Spleen (tissue), 11 donors: ENCODE data around the gene CDCA8. TPM values are rescaled to one million over a fixed set of nuclear protein-coding genes. Genes with fewer than 3 reads are reported as not detected.
"Not testable (repeated sequence)": the region's sequence is repeated elsewhere in the genome, so short reads cannot be mapped to it uniquely, and the experiment has no call there.

Experiments
- DNase-seq: peaks from one replicate; pipeline ENCODE4 v3.0.0-alpha.2; 2020
- H3K27ac ChIP-seq, 8 donors: fragments of 200-600 bp; sonication (generic) in 7 of 8; 1 replicate in 4 of 8; 2 replicates in 4 of 8; pipeline versions ENCODE4 v1.5.0 to v1.8.0; 2016 to 2021; ENCODE audit warnings: inconsistent platforms in 4 of 8, mild to moderate bottlenecking in 4 of 8, moderate library complexity in 1 of 8
- H3K27me3 ChIP-seq, 7 donors: fragments of 200-600 bp; sonication (generic) in 6 of 7; replicated peaks in 1 of 7; 1 replicate in 4 of 7; 2 replicates in 3 of 7; pipeline versions ENCODE4 v1.5.0 to v1.8.0; 2016 to 2021; ENCODE audit warnings: inconsistent platforms in 3 of 7, mild to moderate bottlenecking in 1 of 7
- H3K36me3 ChIP-seq, 6 donors: fragments of 200-600 bp; sonication (generic) in 5 of 6; 1 replicate in 4 of 6; 2 replicates in 2 of 6; pipeline versions ENCODE4 v1.5.0 to v1.8.0; 2016 to 2021; ENCODE audit warnings: inconsistent platforms in 2 of 6
- H3K4me1 ChIP-seq, 6 donors: fragments of 200-600 bp; sonication (generic) in 5 of 6; 1 replicate in 3 of 6; 2 replicates in 3 of 6; pipeline versions ENCODE4 v1.5.0 to v1.8.0; 2016 to 2021; ENCODE audit warnings: inconsistent platforms in 3 of 6
- H3K4me3 ChIP-seq, 8 donors: fragments of 200-600 bp; sonication (generic) in 7 of 8; 1 replicate in 4 of 8; 2 replicates in 4 of 8; pipeline versions ENCODE4 v1.5.0 to v1.8.0; 2016 to 2021; ENCODE audit warnings: inconsistent platforms in 4 of 8, mild to moderate bottlenecking in 4 of 8, moderate library complexity in 2 of 8
- H3K9me3 ChIP-seq, 8 donors: fragments of 200-600 bp; sonication (generic) in 7 of 8; 1 replicate in 4 of 8; 2 replicates in 4 of 8; pipeline versions ENCODE4 v1.5.0 to v1.8.0; 2016 to 2021; ENCODE audit warnings: inconsistent platforms in 4 of 8
- CTCF ChIP-seq, 11 experiments: fragments of 200-600 bp in 7 of 11; fragments of 450-650 bp in 4 of 11; sonication (generic) in 4 of 11; IDR thresholded peaks in 8 of 11; conservative IDR thresholded peaks in 3 of 11; 1 replicate in 7 of 11; 2 replicates in 4 of 11; pipeline versions ENCODE4 v1.4.0 to v1.8.0; 2016 to 2021; ENCODE audit warnings: antibody characterized with exemption in 11 of 11, inconsistent platforms in 4 of 11, mild to moderate bottlenecking in 1 of 11
- POLR2A ChIP-seq, 3 donors: fragments of 450-650 bp; IDR thresholded peaks; one replicate each; pipeline ENCODE4 v1.5.1; 2017; ENCODE audit warnings: antibody characterized with exemption in 3 of 3, mild to moderate bottlenecking in 1 of 3
- POLR2AphosphoS5 ChIP-seq, 3 donors: sonication (generic); formaldehyde crosslinking; IDR thresholded peaks; one replicate each; pipeline ENCODE4 v1.5.1; 2017; ENCODE audit warnings: antibody characterized with exemption in 3 of 3
- WGBS, 5 donors: extraction: QIAGEN DNeasy Blood & Tissue Kit in 3 of 5; methylation state at CpG; one replicate each; pipeline versions ENCODE4 v1.1.5 to v1.1.7; 2013 to 2018; 5-methylcytosine and 5-hydroxymethylcytosine counted together
- intact Hi-C: fragments of 100-400 bp; cut with DNase I; formaldehyde crosslinking; loops from one replicate; pipeline ENCODE4 v1.15.0; 2023; ENCODE audit warnings: low total_unique reads
- polyA plus RNA-seq, 3 donors: library from polyadenylated mRNA; stranded (reverse); fragments of 200-250 nt; gene quantifications; one replicate each; pipeline ENCODE4 v1.2.1, GENCODE V29; 2013
- total RNA-seq, 7 donors: library from RNA; depleted of rRNA in 3 of 7; stranded (reverse); fragments of >200 nt in 3 of 7; fragmentation: NEBNext Ultra II Directional in 4 of 7; extraction: Animal tissue kit (Norgen Biotek cat#: 25700) in 4 of 7; gene quantifications; one replicate each; pipeline versions ENCODE4 v1.1.0 to v1.2.1, GENCODE V29; 2016 to 2021
- donor health status: healthy with polysubstance abuse.
- donor health status: DM: no; HTN: no; CAD: no; lungs with moderate emphysema.
- donor health status: DM: no; HTN: no; CAD: no.
- donor health status: Bipolar disorder and iron deficiency.
- donor health status: healthy.
- donor health status: DM: no; HTN: no; CAD: no.
- donor health status: DM: yes; HTN: yes; CAD: no.

Gene CDCA8
- total and polyA plus RNA-seq, 10 donors: 1.2 to 8.2 (median 4.1) TPM

GRCh38 chr1:37732111-37732780, 39.9 kb downstream of the CDCA8 start:
- no peaks in the 10 kb centered on the region for H3K4me1 ChIP-seq
- no peak for DNase-seq
- TF ChIP-seq CTCF (IDR thresholded peaks at IDR 0.05 in 8 of 11, conservative IDR thresholded peaks at IDR 0.05 in 3 of 11) (no peak), POLR2A (IDR thresholded peaks at IDR 0.05) (no peak), POLR2AphosphoS5 (IDR thresholded peaks at IDR 0.05) (no peak)
- H3K4me3 ChIP-seq: no peak overlapping the region
- no peak overlapping the region for H3K27ac ChIP-seq
- peaks cover 0 to 3% (median 0%) of the 10 kb centered on the region in 8 donors for H3K9me3 ChIP-seq
- intact Hi-C loops: no loop called here
- no peaks in the 10 kb centered on the region for H3K36me3 ChIP-seq
- 78 to 87% (median 83%) methylated on average over 12 of the region's 12 CpGs for WGBS, 5 donors
- peaks cover 0 to 72% (median 20%) of the 10 kb centered on the region in 7 donors for H3K27me3 ChIP-seq

- Histone ChIP-seq H3K9me3 (peaks cover 0 to 5% (median 0%) of the 10 kb centered on the region in 8 donors), H3K36me3 (no peaks in the 10 kb centered on the region), H3K27me3 (peaks cover 0 to 61% (median 20%) of the 10 kb centered on the region in 7 donors), H3K27ac (no peak overlapping the region), H3K4me3 (no peak overlapping the region), H3K4me1 (no peaks in the 10 kb centered on the region)
- no peak for TF ChIP-seq POLR2AphosphoS5 (IDR thresholded peaks at IDR 0.05)
- no peak for TF ChIP-seq POLR2A (IDR thresholded peaks at IDR 0.05)
- no peak for TF ChIP-seq CTCF (IDR thresholded peaks at IDR 0.05 in 8 of 11, conservative IDR thresholded peaks at IDR 0.05 in 3 of 11)
- no peak for DNase-seq
- WGBS, 5 donors: 19 to 35% (median 29%) methylated on average over 29 to 32 of the region's 32 CpGs
- intact Hi-C loops: no loop called here
These were observed 42.6 kb downstream of the CDCA8 start for GRCh38 chr1:37734629-37735591.

GRCh38 chr1:37737975-37738374, 45.7 kb downstream of the CDCA8 start:
- H3K27ac ChIP-seq, H3K9me3 ChIP-seq, DNase-seq, H3K4me1 ChIP-seq, intact Hi-C loops, H3K36me3 ChIP-seq, H3K4me3 ChIP-seq: not testable (repeated sequence)
- peaks cover 0 to 73% (median 19%) of the 10 kb centered on the region in 7 donors for H3K27me3 ChIP-seq
- 60 to 90% (median 85%) methylated on average over 7 of the region's 7 CpGs for WGBS, 5 donors

- DNase-seq, H3K27ac ChIP-seq, H3K4me3 ChIP-seq, intact Hi-C loops, H3K9me3 ChIP-seq, H3K4me1 ChIP-seq, H3K36me3 ChIP-seq: not testable (repeated sequence)
- 86 to 96% (median 91%) methylated on average over 4 of the region's 4 CpGs for WGBS, 5 donors
- peaks cover 0 to 67% (median 14%) of the 10 kb centered on the region in 7 donors for H3K27me3 ChIP-seq
These were observed 46.3 kb downstream of the CDCA8 start for GRCh38 chr1:37738619-37739018.

GRCh38 chr1:37739222-37739621, 46.9 kb downstream of the CDCA8 start:
- TF ChIP-seq POLR2A (IDR thresholded peaks at IDR 0.05) (no peak), CTCF (IDR thresholded peaks at IDR 0.05 in 8 of 11, conservative IDR thresholded peaks at IDR 0.05 in 3 of 11) (no peak), POLR2AphosphoS5 (IDR thresholded peaks at IDR 0.05) (no peak)
- Histone ChIP-seq H3K27me3 (peaks cover 0 to 61% (median 14%) of the 10 kb centered on the region in 7 donors), H3K9me3 (peaks cover 0 to 7% (median 0%) of the 10 kb centered on the region in 8 donors), H3K36me3 (no peaks in the 10 kb centered on the region), H3K27ac (no peak overlapping the region), H3K4me1 (no peaks in the 10 kb centered on the region), H3K4me3 (no peak overlapping the region)
- WGBS, 5 donors: 82 to 94% (median 89%) methylated on average over 2 of the region's 2 CpGs
- intact Hi-C loops: no loop called here
- DNase-seq: no peak
